Forelimb muscle (tissue), 1 donor: ENCODE data around the gene BRI3. TPM values are rescaled to one million over a fixed set of nuclear protein-coding genes. Genes with fewer than 3 reads are reported as not detected.
"Not testable (repeated sequence)": the region's sequence is repeated elsewhere in the genome, so short reads cannot be mapped to it uniquely, and the experiment has no call there.

Experiments used
- DNase-seq: peaks from one replicate; pipeline ENCODE4 v3.0.0-alpha.2; 2013; ENCODE audit warnings: low read depth
- polyA plus RNA-seq: library from polyadenylated mRNA; unstranded; fragments of 120-200 nt; gene quantifications from one replicate; pipeline ENCODE4 v1.2.1, GENCODE V29; 2013; ENCODE audit not compliant: insufficient read length

BRI3 gene
- polyA plus RNA-seq, 1 donor: 89.3 TPM

GRCh38 chr7:98309566-98309965 is 28.1 kb downstream of the BRI3 start:
- DNase-seq: no peak

- DNase-seq: no peak
These were observed 30.7 kb downstream of the BRI3 start for GRCh38 chr7:98312201-98312600.

DNA sequence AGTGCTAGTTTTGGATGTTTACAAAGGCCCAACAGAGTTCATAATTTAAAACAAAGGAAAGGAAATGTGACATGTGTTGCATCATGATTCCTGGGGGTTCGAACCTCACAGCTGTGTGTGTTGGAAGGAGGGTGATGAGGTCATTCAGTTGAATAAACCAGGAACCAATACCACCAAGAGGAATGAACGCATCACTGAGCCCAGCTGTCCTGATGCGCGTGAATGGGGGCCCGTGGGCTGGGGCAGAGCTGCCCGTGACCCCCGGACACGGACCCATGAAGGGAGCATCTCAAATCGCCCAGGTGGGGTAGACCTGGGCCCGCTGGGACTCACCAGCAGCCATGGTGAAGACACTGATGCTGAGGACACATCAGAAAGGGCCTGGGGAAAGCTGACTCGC is 33.0 kb downstream of the BRI3 start:
- DNase-seq: no peak

DNA sequence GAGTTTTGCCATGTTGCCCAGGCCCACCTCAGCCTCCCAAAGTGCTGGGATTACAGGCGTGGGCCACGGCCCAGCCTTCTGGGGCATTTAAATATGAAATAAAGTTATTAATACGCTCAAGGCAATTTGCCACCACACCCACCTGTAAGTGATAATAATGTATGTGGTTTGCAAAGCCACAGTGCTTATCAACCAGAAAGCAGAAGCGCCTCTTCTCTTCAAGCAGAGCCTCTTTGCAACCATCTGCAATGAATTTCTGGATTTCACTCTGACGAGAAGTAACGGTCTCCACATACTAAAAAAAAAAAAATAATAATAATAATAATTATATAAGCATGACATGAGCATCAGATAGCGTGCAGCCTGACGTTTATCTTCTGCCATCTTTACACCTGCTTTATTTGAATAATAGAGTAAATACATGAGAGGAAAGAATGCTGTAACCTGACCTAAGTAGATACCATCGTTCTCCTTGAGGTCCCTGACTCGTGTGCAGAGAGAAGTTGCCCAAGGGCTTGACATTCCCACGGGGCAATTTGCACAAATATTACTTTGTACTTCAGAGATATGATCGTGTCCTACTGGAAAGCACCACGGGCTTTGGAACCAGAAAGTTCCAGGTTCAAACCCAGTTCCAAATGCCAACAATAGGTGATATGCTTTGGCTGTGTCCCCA is 34.0 kb downstream of the BRI3 start:
- DNase-seq: no peak

DNA sequence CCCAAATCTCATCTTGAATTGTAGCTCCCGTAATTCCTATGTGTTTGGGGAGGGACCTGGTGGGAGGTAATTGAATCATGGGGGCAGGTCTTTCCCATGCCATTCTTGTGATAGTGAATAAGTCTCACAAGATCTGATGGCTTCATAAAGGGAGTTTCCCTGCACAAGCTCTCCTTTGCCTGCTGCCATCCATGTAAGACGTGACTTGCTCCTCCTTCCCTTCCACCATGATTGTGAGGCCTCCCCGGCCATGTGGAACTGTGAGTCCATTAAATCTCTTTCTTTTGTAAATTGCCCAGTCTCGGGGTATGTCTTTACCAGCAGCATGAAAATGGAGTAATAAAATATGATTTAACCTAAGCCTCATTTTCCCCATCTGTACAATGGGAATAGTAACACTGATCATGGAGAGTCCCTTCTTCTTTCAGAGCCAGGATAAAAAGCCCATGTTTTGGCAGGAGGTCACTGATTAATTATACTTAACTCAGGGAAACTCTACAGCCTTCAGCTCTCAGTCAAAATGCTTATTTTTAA is 34.6 kb downstream of the BRI3 start:
- not testable (repeated sequence) for DNase-seq

GRCh38 chr7:98317366-98318040 is 36.0 kb downstream of the BRI3 start:
- DNase-seq: no peak

DNA sequence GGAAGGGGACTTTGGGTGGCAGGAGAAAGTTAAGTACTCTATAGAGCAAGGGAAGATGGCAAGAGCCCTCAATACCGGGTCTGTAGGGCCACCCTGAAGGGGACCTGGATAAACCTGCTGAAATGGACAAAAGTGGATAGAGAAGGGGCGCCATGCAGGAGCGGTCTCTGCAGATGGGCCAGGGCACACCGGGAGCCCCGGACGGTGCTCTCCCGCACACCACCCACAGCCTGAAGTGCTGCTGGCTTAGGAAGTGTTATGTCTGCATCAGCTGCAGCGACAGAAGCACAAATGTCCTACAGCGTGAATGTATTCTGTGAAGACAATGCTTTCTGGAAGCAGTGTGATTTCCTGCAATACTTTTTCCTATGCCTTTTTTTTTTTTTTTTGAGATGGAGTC is 37.7 kb downstream of the BRI3 start:
- DNase-seq: no peak

GRCh38 chr7:98321301-98321700 is 39.8 kb downstream of the BRI3 start:
- no peak for DNase-seq

DNA sequence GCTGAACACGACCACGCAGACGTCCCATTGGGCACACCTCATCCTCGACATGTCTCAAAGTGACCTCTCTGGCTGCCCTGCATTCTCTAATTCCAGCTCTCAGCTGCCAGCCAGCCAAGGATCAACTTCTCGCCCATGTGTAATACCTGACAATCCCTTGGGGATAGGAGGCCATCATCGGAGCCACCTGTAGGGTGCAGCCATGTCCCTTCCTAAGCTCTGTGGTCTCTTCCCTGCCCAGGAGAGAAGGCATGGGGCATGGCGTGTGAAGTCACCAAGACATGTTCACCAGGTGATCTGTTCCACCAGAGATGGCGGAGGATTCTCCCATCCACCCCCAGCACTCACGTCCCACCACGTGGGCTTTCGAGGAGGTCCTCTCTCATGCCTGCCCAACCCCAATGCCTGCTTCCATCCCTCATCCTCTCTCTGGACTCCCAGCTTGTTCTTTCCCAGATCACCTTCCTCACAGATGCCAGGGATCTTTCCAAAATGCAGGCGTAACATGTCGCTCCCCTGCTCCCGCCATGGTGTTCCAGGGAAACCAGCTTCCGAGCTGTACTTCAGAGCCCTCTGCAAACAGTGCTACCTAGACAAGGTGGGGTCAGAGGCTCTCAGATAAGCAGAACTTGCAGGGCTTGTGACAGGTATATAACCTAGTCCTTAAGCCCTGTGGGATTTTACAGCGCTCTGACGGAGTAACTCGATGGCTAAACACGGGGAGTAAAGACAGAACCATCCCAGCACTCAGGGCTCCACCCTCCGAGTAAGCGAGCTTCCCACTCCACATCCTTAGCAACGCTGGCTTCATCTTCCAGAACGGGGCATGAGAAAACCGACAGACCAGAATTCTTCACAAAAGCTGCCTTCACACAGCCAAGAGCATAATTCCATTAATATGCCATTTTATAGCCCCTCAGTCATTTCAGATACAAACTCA is 41.1 kb downstream of the BRI3 start:
- no peak for DNase-seq

DNA sequence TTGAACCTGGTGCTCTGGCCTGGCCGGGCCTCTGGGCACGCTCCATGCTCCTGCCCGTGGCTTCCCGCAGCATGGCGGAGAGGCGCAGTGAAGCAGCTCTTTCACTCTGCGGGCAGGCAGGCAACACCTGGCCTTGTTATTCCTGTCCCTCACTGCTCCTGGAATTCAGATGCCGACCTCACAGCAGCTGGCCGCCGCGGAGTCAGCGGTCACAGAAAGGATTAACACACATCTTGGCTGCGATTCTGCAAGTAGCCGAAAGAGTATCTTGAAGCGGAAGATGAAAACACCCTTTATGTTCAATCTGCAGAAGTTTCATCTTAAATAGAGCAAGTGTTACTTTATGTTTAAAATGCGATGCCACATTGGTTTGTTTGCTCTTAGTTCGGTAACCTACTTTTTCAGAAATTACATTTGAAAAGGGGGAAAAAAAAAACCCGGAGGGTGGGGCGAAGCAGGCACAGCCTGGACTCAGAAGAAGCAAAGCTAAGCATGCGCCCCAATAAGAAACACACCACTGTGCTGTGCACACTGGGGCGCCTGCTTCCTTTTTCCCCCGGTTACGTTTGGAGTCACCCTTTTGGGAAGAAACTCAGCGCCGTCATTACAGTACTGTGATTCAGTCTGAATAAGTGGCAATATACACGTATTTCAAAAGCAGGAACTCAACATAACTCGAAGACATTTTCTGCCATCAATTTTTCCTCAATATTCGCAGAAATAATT is 42.3 kb downstream of the BRI3 start:
- DNase-seq: no peak

GRCh38 chr7:98324782-98325181 is 43.3 kb downstream of the BRI3 start:
- DNase-seq: no peak

DNA sequence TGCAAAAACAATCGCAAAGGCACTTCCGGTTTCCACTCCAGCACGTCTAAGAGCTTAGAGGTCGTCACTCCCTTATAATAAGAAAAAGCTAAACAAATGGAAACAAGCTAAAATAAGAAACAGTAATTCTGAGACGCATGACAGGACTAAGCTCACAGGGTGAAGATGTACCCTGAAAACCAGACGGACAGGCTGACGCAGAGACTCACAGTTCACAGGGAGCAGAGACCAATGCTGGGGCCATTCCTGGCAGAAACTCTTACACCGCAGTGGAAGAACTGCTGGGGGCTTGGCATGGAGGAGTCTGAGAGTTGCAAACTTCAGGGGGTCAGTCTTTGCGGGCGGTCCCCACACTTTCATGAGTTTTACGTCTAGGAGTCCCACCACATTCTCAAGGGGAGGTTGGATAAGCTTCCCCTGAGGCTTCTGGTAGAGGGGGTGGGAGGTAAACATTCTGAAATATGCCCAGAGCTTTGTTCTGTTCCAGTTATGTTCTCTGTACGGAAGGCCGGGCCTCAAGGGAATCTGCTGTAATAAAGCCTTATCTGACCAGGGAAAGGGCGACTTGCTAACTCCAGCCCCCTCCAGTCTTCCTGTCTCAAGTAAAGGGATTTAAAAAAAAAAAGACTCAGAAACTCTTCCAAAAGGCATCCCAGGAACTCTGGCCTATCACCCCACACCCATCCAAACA is 47.8 kb downstream of the BRI3 start:
- DNase-seq: no peak

GRCh38 chr7:98329791-98330373 is 48.4 kb downstream of the BRI3 start:
- no peak for DNase-seq

DNA sequence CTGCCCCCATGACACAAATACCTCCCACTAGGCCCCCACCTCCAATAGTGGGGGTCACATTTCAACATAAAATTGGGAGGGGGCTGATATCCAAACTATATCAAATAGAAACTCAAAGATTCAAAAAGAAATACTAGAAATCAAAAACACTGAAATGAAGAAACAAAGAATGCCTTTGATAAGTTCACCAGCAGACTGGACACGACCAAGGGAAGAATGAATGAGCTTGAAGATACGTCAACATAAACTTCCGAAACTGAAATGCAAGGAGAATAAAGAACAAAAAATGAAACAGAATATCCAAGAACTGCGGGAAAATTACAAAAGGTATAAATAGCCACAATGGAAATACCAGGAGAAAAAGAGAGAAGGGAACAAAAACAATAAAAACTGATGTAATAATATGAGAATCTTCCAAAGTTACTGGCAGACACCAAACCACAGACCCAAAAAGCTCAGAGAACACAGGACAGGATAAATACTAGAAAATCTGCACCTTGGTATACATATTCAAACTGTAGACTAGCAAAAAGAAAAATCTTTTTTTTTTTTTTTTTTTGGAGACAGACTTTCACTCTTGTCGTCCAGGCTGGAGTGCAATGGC is 49.5 kb downstream of the BRI3 start:
- no peak for DNase-seq

- no peak for DNase-seq
These were observed 52.6 kb downstream of the BRI3 start for GRCh38 chr7:98334081-98334480.

- no peak for DNase-seq
These were observed 54.0 kb downstream of the BRI3 start for GRCh38 chr7:98335411-98335977.

GRCh38 chr7:98338441-98338840 is 57.0 kb downstream of the BRI3 start:
- no peak for DNase-seq

DNA sequence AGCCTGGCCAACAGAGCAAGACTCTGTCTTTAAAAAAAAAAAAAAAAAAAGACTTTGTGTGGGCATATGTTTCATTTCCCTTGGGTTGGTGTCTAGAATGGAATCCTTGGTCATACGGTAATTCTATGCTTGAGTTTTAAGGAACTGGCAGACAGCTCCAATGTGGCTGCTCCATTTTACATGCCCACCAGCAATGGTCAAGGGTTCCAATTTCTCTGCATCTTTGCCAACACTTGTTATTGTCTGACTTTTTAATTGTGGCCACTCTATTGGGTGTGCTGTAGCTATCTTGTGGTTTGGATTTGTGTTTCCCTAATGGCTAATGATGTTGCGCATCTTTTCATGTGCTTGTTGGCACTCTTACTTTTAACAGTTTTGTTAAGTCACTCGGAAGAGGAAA is 57.6 kb downstream of the BRI3 start:
- DNase-seq: no peak

DNA sequence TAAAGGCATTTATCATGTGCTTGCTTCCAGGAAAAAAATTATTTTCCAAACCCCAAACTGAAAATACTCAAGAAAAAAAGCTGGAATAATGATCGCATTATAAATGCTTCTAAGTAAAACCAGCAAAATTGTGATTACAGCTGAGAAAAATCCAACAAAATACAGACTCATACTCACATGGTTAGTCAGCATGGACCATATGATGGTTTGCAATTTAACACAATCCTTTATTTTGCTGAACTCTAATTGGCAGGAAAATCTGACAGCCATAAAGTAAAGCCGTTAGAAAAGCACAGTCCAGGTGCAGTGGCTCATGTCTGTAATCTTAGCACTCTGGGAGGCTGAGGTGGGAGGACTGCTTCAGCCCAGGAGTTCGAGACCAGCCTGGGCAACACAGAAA is 59.6 kb downstream of the BRI3 start:
- DNase-seq: no peak
